Adrenal gland (tissue), 5 donors: ENCODE measurements around the gene ELOA.

Source experiments
- CTCF ChIP-seq, 6 experiments: fragments of 450-650 bp in 4 of 6; fragments of 200-600 bp in 2 of 6; sonication (generic) in 1 of 6; IDR thresholded peaks; 1 replicate in 5 of 6; 2 replicates in 1 of 6; pipeline versions ENCODE4 v1.5.1 to v1.8.0; 2016 to 2021; ENCODE audit warnings: antibody characterized with exemption in 6 of 6, mild to moderate bottlenecking in 2 of 6, moderate library complexity in 1 of 6
- POLR2A ChIP-seq, 2 donors: fragments of 450-650 bp; IDR thresholded peaks; one replicate each; pipeline ENCODE4 v1.6.1; 2017; ENCODE audit warnings: antibody characterized with exemption in 2 of 2, mild to moderate bottlenecking in 2 of 2, moderate library complexity in 1 of 2
- donor health status: DM: no; HTN: no; CAD: no.

- TF ChIP-seq CTCF (IDR thresholded peaks at IDR 0.05) (no peak), POLR2A (IDR thresholded peaks at IDR 0.05) (no peak)
Measured at GRCh38 chr1:23795676-23796465, 52.6 kb downstream of the ELOA start.
